ENCODE measurements around the gene YPEL1.

YPEL1 gene

DNA sequence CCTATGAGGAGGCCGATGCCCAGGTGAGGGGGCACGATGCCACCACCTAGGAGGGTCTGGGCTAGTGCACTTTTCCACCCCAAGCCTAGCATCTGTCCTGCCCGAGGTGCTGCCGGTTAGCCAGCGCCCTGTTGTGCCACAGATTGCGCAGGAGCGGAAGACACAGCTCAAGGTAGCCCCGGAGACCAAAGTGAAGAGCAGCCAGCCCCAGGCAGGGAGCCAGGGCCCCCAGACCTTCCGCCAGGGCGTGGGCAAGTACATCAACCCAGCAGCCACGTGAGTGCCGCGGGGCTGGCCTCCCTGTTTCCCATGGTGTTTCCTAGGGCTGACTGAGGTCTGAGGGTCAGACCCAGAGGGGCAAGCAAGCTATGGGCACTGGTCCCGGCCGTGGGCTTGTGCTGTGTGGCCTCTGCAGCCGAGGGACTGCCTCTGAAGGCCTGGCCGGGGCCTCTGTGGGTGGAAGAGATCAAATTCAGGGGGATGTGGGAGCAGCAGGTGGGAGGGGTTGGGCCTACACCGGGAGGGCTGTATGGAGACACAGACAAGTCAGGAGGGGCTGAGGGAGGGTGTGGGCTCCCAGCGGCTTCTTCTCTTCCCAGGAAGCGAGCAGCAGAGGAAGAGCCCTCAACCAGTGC, 40.7 kb downstream of the YPEL1 start:
- TF ChIP-seq CEBPB (IDR thresholded peaks at IDR 0.05), result no peak
- TF ChIP-seq NFIC (IDR thresholded peaks at IDR 0.05), result no peak
- no peak for TF ChIP-seq CREB1 (IDR thresholded peaks at IDR 0.05; ENCODE audit: low read depth)
- TF ChIP-seq FOXM1 (IDR thresholded peaks at IDR 0.05; ENCODE audit: borderline replicate concordance, low read depth), result no peak
- TF ChIP-seq, protein P1, sequence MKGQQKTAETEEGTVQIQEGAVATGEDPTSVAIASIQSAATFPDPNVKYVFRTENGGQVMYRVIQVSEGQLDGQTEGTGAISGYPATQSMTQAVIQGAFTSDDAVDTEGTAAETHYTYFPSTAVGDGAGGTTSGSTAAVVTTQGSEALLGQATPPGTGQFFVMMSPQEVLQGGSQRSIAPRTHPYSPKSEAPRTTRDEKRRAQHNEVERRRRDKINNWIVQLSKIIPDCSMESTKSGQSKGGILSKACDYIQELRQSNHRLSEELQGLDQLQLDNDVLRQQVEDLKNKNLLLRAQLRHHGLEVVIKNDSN (IDR thresholded peaks at IDR 0.05), result no peak
- no peak for TF ChIP-seq ZBTB7A (IDR thresholded peaks at IDR 0.05; ENCODE audit: low read depth)
- no peak for TF ChIP-seq EP300 (IDR thresholded peaks at IDR 0.05; ENCODE audit: borderline replicate concordance)
- no peak for TF ChIP-seq TCF12 (IDR thresholded peaks at IDR 0.05; ENCODE audit: low read depth)
- no peak for TF ChIP-seq TEAD4 (IDR thresholded peaks at IDR 0.05)
- no peak for TF ChIP-seq YY1 (IDR thresholded peaks at IDR 0.05; ENCODE audit: low read depth)
- TF ChIP-seq, protein P2, sequence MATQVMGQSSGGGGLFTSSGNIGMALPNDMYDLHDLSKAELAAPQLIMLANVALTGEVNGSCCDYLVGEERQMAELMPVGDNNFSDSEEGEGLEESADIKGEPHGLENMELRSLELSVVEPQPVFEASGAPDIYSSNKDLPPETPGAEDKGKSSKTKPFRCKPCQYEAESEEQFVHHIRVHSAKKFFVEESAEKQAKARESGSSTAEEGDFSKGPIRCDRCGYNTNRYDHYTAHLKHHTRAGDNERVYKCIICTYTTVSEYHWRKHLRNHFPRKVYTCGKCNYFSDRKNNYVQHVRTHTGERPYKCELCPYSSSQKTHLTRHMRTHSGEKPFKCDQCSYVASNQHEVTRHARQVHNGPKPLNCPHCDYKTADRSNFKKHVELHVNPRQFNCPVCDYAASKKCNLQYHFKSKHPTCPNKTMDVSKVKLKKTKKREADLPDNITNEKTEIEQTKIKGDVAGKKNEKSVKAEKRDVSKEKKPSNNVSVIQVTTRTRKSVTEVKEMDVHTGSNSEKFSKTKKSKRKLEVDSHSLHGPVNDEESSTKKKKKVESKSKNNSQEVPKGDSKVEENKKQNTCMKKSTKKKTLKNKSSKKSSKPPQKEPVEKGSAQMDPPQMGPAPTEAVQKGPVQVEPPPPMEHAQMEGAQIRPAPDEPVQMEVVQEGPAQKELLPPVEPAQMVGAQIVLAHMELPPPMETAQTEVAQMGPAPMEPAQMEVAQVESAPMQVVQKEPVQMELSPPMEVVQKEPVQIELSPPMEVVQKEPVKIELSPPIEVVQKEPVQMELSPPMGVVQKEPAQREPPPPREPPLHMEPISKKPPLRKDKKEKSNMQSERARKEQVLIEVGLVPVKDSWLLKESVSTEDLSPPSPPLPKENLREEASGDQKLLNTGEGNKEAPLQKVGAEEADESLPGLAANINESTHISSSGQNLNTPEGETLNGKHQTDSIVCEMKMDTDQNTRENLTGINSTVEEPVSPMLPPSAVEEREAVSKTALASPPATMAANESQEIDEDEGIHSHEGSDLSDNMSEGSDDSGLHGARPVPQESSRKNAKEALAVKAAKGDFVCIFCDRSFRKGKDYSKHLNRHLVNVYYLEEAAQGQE (IDR thresholded peaks at IDR 0.05; ENCODE audit: low read depth), result no peak
- TF ChIP-seq, protein P3, sequence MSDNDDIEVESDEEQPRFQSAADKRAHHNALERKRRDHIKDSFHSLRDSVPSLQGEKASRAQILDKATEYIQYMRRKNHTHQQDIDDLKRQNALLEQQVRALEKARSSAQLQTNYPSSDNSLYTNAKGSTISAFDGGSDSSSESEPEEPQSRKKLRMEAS (IDR thresholded peaks at IDR 0.05), result no peak
- TF ChIP-seq TAF1 (IDR thresholded peaks at IDR 0.05; ENCODE audit: low read depth), result no peak
- no peak for TF ChIP-seq RAD21 (IDR thresholded peaks at IDR 0.05; ENCODE audit: low read depth)
- no peak for TF ChIP-seq EGR1 (IDR thresholded peaks at IDR 0.05)

DNA sequence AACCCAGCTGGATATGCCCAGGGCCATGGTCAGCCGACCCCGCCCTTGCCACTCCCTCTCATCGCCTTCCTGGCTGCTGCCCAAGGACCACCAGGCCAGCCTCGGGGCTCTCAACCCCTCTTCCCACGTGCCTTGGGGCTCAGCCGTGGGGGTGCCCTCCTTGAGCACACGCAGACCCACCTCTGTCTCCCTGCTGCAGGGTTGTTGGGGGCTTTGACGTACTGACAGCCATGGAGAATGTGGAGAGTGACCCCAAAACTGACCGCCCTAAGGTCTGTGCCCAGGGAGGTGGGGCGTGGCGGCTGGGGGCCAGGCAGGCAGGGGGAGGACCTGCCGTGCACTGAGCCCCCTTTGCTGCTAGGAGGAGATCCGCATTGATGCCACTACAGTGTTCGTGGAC, 41.2 kb downstream of the YPEL1 start:
- no peak for TF ChIP-seq FOXM1 (IDR thresholded peaks at IDR 0.05; ENCODE audit: borderline replicate concordance, low read depth)
- no peak for TF ChIP-seq RAD21 (IDR thresholded peaks at IDR 0.05; ENCODE audit: low read depth)
- TF ChIP-seq, protein P3 (IDR thresholded peaks at IDR 0.05), result no peak
- no peak for TF ChIP-seq EGR1 (IDR thresholded peaks at IDR 0.05)
- TF ChIP-seq TCF12 (IDR thresholded peaks at IDR 0.05; ENCODE audit: low read depth), result no peak
- no peak for TF ChIP-seq YY1 (IDR thresholded peaks at IDR 0.05; ENCODE audit: low read depth)
- no peak for TF ChIP-seq NFIC (IDR thresholded peaks at IDR 0.05)
- no peak for TF ChIP-seq TAF1 (IDR thresholded peaks at IDR 0.05; ENCODE audit: low read depth)
- TF ChIP-seq, protein P2 (IDR thresholded peaks at IDR 0.05; ENCODE audit: low read depth), result no peak
- TF ChIP-seq EP300 (IDR thresholded peaks at IDR 0.05; ENCODE audit: borderline replicate concordance), result no peak
- TF ChIP-seq CEBPB (IDR thresholded peaks at IDR 0.05), result no peak
- no peak for TF ChIP-seq TEAD4 (IDR thresholded peaks at IDR 0.05)
- TF ChIP-seq CREB1 (IDR thresholded peaks at IDR 0.05; ENCODE audit: low read depth), result no peak
- TF ChIP-seq, protein P1 (IDR thresholded peaks at IDR 0.05), result no peak
- TF ChIP-seq ZBTB7A (IDR thresholded peaks at IDR 0.05; ENCODE audit: low read depth), result no peak

DNA sequence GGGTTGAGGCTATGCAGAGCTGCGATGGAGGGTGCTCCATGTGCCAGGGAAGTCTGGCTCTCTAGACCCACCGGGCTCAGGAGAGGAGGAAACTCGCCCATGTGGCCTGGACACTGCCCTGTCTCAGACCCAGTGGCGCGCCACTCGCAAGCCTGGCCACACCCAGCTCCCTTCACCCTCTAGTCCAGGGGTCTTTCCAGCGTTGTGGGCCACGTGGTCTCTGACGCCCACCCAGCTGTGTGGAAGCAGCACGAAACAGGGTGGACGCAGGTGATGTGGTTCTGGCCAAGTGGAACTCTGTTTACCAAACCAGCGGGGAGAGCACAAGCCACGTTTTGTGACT, 41.6 kb downstream of the YPEL1 start:
- TF ChIP-seq TAF1 (IDR thresholded peaks at IDR 0.05; ENCODE audit: low read depth) (no peak), TCF12 (IDR thresholded peaks at IDR 0.05; ENCODE audit: low read depth) (no peak), EGR1 (IDR thresholded peaks at IDR 0.05) (no peak), FOXM1 (IDR thresholded peaks at IDR 0.05; ENCODE audit: borderline replicate concordance, low read depth) (no peak), RAD21 (IDR thresholded peaks at IDR 0.05; ENCODE audit: low read depth) (no peak), CREB1 (IDR thresholded peaks at IDR 0.05; ENCODE audit: low read depth) (no peak), EP300 (IDR thresholded peaks at IDR 0.05; ENCODE audit: borderline replicate concordance) (no peak), CEBPB (IDR thresholded peaks at IDR 0.05) (no peak), TEAD4 (IDR thresholded peaks at IDR 0.05) (no peak)
- TF ChIP-seq, protein P3 (IDR thresholded peaks at IDR 0.05), result no peak
- TF ChIP-seq, protein P1 (IDR thresholded peaks at IDR 0.05), result no peak

DNA sequence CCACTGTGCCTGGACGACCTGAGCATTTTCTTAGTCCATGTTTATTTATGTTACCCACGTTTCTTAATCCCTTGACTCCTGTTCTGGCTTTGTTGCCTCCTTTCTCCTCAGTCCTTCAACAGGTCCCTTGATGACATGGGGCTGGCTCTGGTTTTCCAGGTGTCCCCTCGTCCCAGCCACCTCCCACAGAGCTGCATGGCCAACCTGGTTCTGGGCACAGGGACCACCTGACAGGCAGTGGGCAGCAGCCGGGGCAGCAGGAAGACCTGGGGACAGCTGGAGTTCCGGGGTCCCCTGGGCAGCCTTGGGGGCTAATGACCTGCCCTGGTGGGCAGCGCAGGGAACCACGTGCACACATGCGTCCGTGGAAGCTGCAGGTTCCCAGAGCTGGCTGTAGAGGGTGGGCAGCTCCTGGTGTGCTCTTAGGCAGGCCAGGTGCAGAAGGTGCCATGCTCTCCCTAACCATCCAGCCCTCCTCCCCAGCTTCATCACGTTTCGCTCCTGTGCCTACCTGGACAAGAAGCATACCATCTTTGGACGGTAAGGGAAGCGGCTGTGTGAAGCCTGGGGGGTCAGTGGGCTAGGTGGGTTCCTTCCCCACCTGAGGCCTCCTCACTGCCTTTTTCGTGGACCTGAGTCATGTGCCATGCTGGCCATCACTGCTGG, 42.1 kb downstream of the YPEL1 start:
- TF ChIP-seq CEBPB (IDR thresholded peaks at IDR 0.05) (no peak), TEAD4 (IDR thresholded peaks at IDR 0.05) (no peak), FOXM1 (IDR thresholded peaks at IDR 0.05; ENCODE audit: borderline replicate concordance, low read depth) (no peak)
- TF ChIP-seq, protein P1 (IDR thresholded peaks at IDR 0.05), result no peak

Measured in Ishikawa (cell line).